Endothelial cell of umbilical vein (primary cell): ENCODE data around the gene PTPN23. TPM values are rescaled to one million over a fixed set of nuclear protein-coding genes. Genes with fewer than 3 reads are reported as not detected.

ENCODE experiments used
- BruUV-seq: library from RNA; stranded (reverse); fragments of 400-500 nt; replicated peaks from 2 replicates; lab custom pipeline; 2021; lab: Mats Ljungman, UMichigan
- CTCF ChIA-PET: fragments of 300-600, 350-600 bp; sonication (Branson Sonifier 250); formaldehyde crosslinking; loops from one replicate; lab custom pipeline; 2021; ENCODE audit warnings: antibody characterized with exemption, inconsistent platforms; lab: Charles Lee
- POLR2A ChIA-PET: fragments of 300-600, 350-600 bp; sonication (Branson Sonifier 250); formaldehyde crosslinking; loops from one replicate; lab custom pipeline; 2021; ENCODE audit warnings: antibody characterized with exemption, inconsistent platforms; lab: Charles Lee
- DNase-seq: peaks from one replicate; pipeline ENCODE4 v3.0.0-alpha.2; 2011; ENCODE audit warnings: low read depth, low spot score
- FAIRE-seq: peaks from 2 replicates; lab custom pipeline; 2011; peaks lifted over from hg19 to GRCh38; lab: Jason Lieb, UNC
- H2AFZ ChIP-seq: 2 replicates; pipeline ENCODE4 v1.6.0; 2012; ENCODE audit warnings: low read depth, low read length, control low read depth, inconsistent platforms
- H3K27ac ChIP-seq: 2 replicates; pipeline ENCODE4 v1.5.1; 2011; ENCODE audit warnings: low read depth, mild to moderate bottlenecking, control low read depth, low read length, moderate library complexity; ENCODE audit not compliant: insufficient read depth
- H3K27me3 ChIP-seq, 2 experiments: 2 replicates each; pipeline versions ENCODE4 v1.6.0 to v1.6.1; 2011; ENCODE audit warnings: low read length in 2 of 2, mixed read lengths in 1 of 2; ENCODE audit not compliant: control insufficient read depth in 2 of 2, insufficient read depth in 2 of 2
- H3K36me3 ChIP-seq, 2 experiments: 2 replicates in 1 of 2; 3 replicates in 1 of 2; pipeline ENCODE4 v1.5.1; 2011; ENCODE audit warnings: low read length in 2 of 2, mild to moderate bottlenecking in 1 of 2, moderate library complexity in 1 of 2; ENCODE audit not compliant: control insufficient read depth in 2 of 2, insufficient read depth in 2 of 2; ENCODE audit errors: extremely low read depth in 1 of 2
- H3K4me1 ChIP-seq: 3 replicates; pipeline ENCODE4 v1.5.1; 2011; ENCODE audit warnings: mild to moderate bottlenecking, low read length; ENCODE audit not compliant: control insufficient read depth, insufficient read depth; ENCODE audit errors: extremely low read depth
- H3K4me2 ChIP-seq: 2 replicates; pipeline ENCODE4 v1.6.1; 2011; ENCODE audit warnings: low read length, control low read depth, mixed read lengths; ENCODE audit not compliant: insufficient read depth
- H3K4me3 ChIP-seq, 3 experiments: fragments of 200-600 bp in 1 of 3; sonication (generic), shearing (Covaris generic) in 1 of 3; replicated peaks in 1 of 3; 2 replicates each; pipeline ENCODE4 v1.5.1; 2011 to 2016; ENCODE audit warnings: control low read depth in 3 of 3, low read length in 3 of 3, mild to moderate bottlenecking in 2 of 3, inconsistent platforms in 1 of 3, low read depth in 1 of 3, moderate library complexity in 1 of 3; ENCODE audit not compliant: insufficient read depth in 1 of 3
- H3K79me2 ChIP-seq: 2 replicates; pipeline ENCODE4 v1.6.0; 2012; ENCODE audit warnings: low read length, inconsistent platforms; ENCODE audit not compliant: control insufficient read depth, insufficient read depth
- H3K9ac ChIP-seq: replicated peaks from 2 replicates; pipeline ENCODE3; 2011; ENCODE audit warnings: low read length, control low read depth; ENCODE audit not compliant: insufficient read depth; ENCODE audit errors: extremely low read depth
- H3K9me1 ChIP-seq: replicated peaks from 3 replicates; pipeline ENCODE4 v1.6.0; 2011; ENCODE audit warnings: mild to moderate bottlenecking, low read length; ENCODE audit not compliant: control insufficient read depth, insufficient read depth; ENCODE audit errors: extremely low read depth
- H3K9me3 ChIP-seq: replicated peaks from 2 replicates; pipeline ENCODE4 v1.5.1; 2012; ENCODE audit warnings: low read length, inconsistent platforms; ENCODE audit not compliant: control insufficient read depth, insufficient read depth
- H4K20me1 ChIP-seq: replicated peaks from 2 replicates; pipeline ENCODE3; 2011; ENCODE audit warnings: mild to moderate bottlenecking, low read length; ENCODE audit not compliant: control insufficient read depth, insufficient read depth; ENCODE audit errors: extremely low read depth
- FOS ChIP-seq: IDR thresholded peaks from 2 replicates; pipeline ENCODE4 v1.6.1; 2011; ENCODE audit warnings: mild to moderate bottlenecking, low read length, moderate library complexity, borderline replicate concordance; ENCODE audit not compliant: insufficient read depth
- GATA2 ChIP-seq: IDR thresholded peaks from 2 replicates; pipeline ENCODE4 v1.7.0; 2011; ENCODE audit warnings: low read depth, mild to moderate bottlenecking, moderate library complexity, mixed read lengths, low read length; ENCODE audit not compliant: insufficient read length, insufficient read depth
- POLR2A ChIP-seq: IDR thresholded peaks from 2 replicates; pipeline ENCODE4 v1.6.1; 2012; ENCODE audit warnings: low read depth, mild to moderate bottlenecking, control low read depth, low read length
- POLR2AphosphoS5 ChIP-seq: IDR thresholded peaks from 2 replicates; pipeline ENCODE4 v1.6.1; 2012; ENCODE audit warnings: low read depth, mild to moderate bottlenecking, control low read depth, low read length, moderate library complexity; ENCODE audit not compliant: insufficient read depth
- dilution Hi-C: fragments of 300-500 bp; cut with MboI; formaldehyde crosslinking; loops from one replicate; pipeline ENCODE4 v1.15.0; 2019; ENCODE audit warnings: low sequenced_read_pairs; ENCODE audit not compliant: extremely low pct_ligation_motif_present
- intact Hi-C: fragments of 100-400 bp; cut with micrococcal nuclease; formaldehyde crosslinking; loops from one replicate; pipeline ENCODE4 v1.10.0; 2022
- polyA plus RNA-seq, 4 experiments: library from polyadenylated mRNA; depleted of rRNA in 3 of 4; stranded (reverse) in 3 of 4; unstranded in 1 of 4; fragments of >200 nt; gene quantifications; 2 replicates each; pipeline versions ENCODE4 v1.2.1 to v1.2.3, GENCODE V29; 2011 to 2012; ENCODE audit warnings: missing spikeins in 1 of 4
- total RNA-seq: library from RNA; stranded (reverse); gene quantifications from 2 replicates; pipeline ENCODE4 v1.2.3, GENCODE V29; 2021
- TF ChIP-seq, protein P1 (sequence below), 2 donors: IDR thresholded peaks; 1 replicate in 1 of 2; 2 replicates in 1 of 2; pipeline ENCODE4 v1.5.1; 2011; ENCODE audit warnings: low read length in 2 of 2, mild to moderate bottlenecking in 2 of 2, moderate library complexity in 2 of 2, control low read depth in 1 of 2, inconsistent platforms in 1 of 2, low read depth in 1 of 2; ENCODE audit not compliant: insufficient read depth in 1 of 2; ENCODE audit errors: extremely low read depth in 1 of 2

The PTPN23 gene
- total and polyA plus RNA-seq, 2 donors (not counting 3 experiments of a cell fraction or from before 2014, with no cell fraction given) = 8.5 to 63.5 TPM

DNA sequence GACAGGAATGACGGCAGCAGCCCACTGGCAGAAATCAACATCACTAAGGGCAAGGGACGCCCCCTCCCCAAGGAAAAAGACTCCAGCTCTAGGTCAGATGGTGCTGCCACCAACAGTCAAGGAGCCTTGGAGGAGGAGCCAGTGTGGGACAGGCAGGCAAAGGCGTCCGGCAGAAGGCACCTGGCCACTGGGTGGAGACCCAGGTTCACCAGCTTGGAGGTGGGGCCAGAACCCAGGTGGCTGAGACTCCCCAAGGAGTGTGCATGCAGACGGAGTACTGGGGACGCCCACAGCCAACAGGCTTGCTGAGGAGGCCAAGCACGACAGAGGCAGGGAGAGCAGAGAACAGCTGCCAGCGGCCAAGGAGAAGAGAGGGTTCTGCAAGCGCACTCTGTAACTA lies 35.2 kb downstream of the PTPN23 start:
- H3K9me1 ChIP-seq = no peaks in the 10 kb centered on the region
- POLR2A ChIA-PET = no interaction called here

More for the DNA sequence above, 35.2 kb downstream of the PTPN23 start:
- no peaks in the 10 kb centered on the region for H4K20me1 ChIP-seq
- dilution Hi-C loops (no loop called here), intact Hi-C loops (no loop called here)
- H3K9ac ChIP-seq = no peak overlapping the region
- TF ChIP-seq POLR2AphosphoS5 (no peak), GATA2 (no peak), FOS (no peak), POLR2A (no peak)
- TF ChIP-seq, protein P1, sequence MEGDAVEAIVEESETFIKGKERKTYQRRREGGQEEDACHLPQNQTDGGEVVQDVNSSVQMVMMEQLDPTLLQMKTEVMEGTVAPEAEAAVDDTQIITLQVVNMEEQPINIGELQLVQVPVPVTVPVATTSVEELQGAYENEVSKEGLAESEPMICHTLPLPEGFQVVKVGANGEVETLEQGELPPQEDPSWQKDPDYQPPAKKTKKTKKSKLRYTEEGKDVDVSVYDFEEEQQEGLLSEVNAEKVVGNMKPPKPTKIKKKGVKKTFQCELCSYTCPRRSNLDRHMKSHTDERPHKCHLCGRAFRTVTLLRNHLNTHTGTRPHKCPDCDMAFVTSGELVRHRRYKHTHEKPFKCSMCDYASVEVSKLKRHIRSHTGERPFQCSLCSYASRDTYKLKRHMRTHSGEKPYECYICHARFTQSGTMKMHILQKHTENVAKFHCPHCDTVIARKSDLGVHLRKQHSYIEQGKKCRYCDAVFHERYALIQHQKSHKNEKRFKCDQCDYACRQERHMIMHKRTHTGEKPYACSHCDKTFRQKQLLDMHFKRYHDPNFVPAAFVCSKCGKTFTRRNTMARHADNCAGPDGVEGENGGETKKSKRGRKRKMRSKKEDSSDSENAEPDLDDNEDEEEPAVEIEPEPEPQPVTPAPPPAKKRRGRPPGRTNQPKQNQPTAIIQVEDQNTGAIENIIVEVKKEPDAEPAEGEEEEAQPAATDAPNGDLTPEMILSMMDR (IDR thresholded peaks at IDR 0.05; ENCODE audit: extremely low read depth in 1 of 2, insufficient read depth in 1 of 2, low read depth in 1 of 2, low read length in 2 of 2) = no peak
- FAIRE-seq (no peak), DNase-seq (no peak)
- H3K79me2 ChIP-seq = no peaks in the 10 kb centered on the region
- no peak overlapping the region for H3K4me3 ChIP-seq
- H3K4me2 ChIP-seq = no peak overlapping the region
- H3K27ac ChIP-seq = no peak overlapping the region
- no peak overlapping the region for H2AFZ ChIP-seq
- H3K27me3 ChIP-seq = no peaks in the 10 kb centered on the region
- BruUV-seq = no TSS peak
- H3K4me1 ChIP-seq = no peaks in the 10 kb centered on the region
- no peaks in the 10 kb centered on the region for H3K9me3 ChIP-seq
- CTCF ChIA-PET = no interaction called here
- H3K36me3 ChIP-seq = peaks cover 0 to 54% of the 10 kb centered on the region in 2 experiments
